GM12873 (cell line): ENCODE results near the gene RMND5B.

ENCODE experiments used
- TF ChIP-seq, protein P1 (sequence below): IDR thresholded peaks from 2 replicates; pipeline ENCODE4 v1.5.1; 2012; ENCODE audit warnings: low read depth, mild to moderate bottlenecking, moderate library complexity, low read length, control low read depth; ENCODE audit not compliant: insufficient read depth; ENCODE audit errors: missing control alignments

The RMND5B gene

DNA sequence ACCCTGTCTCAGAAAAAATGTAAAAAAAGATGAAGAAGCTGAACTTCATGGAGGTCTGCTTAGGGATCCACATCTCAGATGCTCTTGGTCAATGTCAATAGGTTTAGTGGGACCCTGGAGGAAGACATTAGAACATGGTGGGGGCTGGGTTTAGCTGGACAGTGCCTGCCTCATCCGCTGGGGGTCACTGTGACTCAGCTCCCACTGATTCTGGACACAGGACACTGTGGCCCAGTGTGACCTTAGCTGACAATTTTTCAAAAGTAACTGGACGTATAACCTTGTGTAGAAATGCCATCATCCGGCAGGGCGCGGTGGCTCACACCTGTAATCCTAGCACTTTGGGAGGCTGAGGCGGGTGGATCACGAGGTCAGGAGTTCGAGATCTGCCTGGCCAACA is 66.2 kb downstream of the RMND5B start:
- TF ChIP-seq, protein P1, sequence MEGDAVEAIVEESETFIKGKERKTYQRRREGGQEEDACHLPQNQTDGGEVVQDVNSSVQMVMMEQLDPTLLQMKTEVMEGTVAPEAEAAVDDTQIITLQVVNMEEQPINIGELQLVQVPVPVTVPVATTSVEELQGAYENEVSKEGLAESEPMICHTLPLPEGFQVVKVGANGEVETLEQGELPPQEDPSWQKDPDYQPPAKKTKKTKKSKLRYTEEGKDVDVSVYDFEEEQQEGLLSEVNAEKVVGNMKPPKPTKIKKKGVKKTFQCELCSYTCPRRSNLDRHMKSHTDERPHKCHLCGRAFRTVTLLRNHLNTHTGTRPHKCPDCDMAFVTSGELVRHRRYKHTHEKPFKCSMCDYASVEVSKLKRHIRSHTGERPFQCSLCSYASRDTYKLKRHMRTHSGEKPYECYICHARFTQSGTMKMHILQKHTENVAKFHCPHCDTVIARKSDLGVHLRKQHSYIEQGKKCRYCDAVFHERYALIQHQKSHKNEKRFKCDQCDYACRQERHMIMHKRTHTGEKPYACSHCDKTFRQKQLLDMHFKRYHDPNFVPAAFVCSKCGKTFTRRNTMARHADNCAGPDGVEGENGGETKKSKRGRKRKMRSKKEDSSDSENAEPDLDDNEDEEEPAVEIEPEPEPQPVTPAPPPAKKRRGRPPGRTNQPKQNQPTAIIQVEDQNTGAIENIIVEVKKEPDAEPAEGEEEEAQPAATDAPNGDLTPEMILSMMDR: peak; percentile 63

DNA sequence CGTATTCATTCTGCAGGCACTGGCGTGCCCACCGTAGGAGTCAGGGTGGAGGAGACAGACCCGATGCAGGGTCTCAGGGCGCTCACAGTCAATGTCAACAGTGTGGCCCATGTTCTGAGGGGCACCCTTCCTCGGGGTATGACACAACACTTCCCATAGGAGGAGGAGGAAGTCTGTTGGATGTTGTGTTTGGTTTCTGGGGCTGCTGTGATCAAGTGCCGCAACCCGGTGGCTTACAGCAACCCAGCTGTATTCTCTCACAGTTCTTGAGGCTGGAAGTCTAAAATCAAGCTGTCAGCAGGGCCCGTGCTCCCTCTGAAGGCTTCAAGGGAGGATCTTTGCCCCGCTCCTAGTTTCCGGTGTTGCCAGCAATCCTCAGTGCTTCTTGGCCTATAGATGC is 67.9 kb downstream of the RMND5B start:
- TF ChIP-seq, protein P1: no peak

DNA sequence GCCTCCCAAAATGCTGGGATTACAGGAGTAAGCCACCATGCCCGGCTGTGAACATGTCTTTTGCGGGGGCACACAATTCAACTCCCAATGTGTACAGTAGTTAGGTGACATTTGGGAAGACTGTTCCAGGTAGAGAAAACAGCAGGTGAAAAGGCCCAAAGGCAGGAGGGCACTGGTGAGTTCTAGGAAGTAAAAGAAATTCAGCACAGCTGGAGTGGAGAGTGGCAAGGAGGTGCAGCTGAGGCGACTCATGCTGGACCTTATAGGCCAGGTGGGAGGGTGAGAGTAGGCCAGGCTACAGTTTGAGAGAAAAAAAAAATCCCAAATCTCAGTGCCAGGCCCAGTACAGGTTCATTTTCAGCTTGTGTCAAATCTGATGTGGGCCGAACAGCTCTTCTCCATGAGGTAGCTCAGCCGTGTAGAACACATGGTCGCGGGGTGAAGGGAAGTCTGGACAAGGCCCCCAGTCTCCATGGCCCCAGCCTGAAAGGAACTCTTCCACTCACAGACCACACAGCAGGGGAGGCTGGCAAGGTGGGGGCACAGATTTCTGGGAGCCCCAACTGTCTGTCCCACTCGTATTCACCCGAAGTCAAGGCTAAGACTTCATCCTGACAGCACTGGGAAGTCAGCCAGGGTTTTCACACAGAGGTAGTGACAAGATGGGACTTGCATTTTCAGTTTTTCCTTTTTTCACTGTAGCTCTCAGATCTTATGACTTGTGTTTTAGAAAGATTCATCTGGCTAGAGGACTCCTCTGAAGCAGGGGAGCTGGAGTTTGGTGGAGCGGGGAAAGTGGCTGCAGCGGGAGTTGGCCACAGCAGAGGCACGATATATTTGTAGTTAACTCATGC is 69.0 kb downstream of the RMND5B start:
- TF ChIP-seq, protein P1: no peak
